ENCODE results near the gene COL27A1. TPM values are rescaled to one million over a fixed set of nuclear protein-coding genes. Genes with fewer than 3 reads are reported as not detected.
A peak's percentile ranks its signal among the peaks of the same experiment; 100 is the strongest.

The COL27A1 gene
- total RNA-seq, 1 donor from 2014 or later: 8.9 TPM

DNA sequence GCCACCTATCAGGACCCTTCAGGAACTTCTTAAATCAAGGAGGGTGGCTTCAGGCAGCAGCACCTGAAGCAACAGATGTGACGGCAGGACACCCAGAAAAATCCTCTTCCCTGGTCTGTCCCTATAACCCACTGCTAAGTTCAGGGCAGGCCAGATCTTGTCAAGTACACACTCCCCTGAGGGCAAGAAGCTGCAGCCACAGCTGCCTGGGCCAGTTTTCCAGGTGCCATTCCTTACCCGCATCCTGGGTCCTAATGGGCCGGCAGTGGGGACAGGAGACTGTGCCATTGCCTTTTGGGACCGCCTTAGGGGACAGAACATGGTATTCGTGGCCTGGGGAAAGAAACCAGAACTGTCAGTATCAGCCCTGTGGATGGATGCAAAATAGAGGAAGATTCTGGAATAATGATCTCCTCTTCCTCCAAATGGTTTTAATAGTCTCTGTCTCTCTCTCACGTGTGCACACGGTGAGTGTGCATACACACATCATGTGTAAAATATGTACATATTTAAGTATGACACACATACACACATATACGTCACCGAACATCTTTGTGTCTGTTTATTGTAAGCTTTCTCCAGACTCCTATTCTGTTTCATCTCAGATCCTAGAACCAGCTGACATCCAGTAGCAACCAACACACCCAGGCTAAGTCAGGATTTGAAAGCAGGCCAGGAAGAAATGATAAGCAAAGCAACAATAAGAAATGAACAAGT lies 188.3 kb downstream of the COL27A1 start:
- H3K4me3 ChIP-seq (ENCODE audit: low read length in 3 of 3): no peak overlapping the region
- no peaks in the 10 kb centered on the region for H3K4me1 ChIP-seq (ENCODE audit: control insufficient read depth in 3 of 3, insufficient read depth in 3 of 3, low read length in 3 of 3)
- H3K27ac ChIP-seq (ENCODE audit: low read depth, low read length): no peak overlapping the region
- H3K36me3 ChIP-seq (ENCODE audit: control insufficient read depth in 3 of 3, insufficient read depth in 3 of 3, low read length in 3 of 3): peaks cover 7 to 54% (median 13%) of the 10 kb centered on the region in 3 donors
- no peaks in the 10 kb centered on the region for H3K9me3 ChIP-seq (ENCODE audit: control insufficient read depth in 3 of 3, low read length in 3 of 3)
- no peaks in the 10 kb centered on the region for H3K27me3 ChIP-seq (ENCODE audit: control insufficient read depth in 3 of 3, insufficient read depth in 3 of 3, low read length in 3 of 3)
- H3K9ac ChIP-seq (ENCODE audit: low read depth in 1 of 3, low read length in 3 of 3): no peak overlapping the region

DNA sequence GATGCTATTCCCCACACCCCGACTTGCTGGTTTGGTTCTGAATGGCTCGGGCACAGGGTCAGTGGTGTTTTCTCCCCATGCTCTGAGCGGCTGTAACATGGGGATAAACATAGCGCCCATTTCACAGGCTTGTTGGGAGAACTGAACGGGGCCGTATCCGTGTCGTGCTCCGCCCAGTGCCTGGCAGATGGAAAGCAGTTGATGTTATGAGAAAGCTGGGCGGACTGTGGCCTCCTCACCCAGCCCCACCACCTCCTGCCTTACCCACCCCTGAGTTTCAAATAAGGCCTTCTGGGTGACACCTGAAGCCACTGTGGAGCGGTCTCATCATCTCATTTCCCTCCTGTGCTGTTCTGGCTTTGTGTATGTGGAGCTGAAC lies 188.8 kb downstream of the COL27A1 start:
- Histone ChIP-seq H3K27ac (ENCODE audit: low read depth, low read length) (no peak overlapping the region), H3K27me3 (ENCODE audit: control insufficient read depth in 3 of 3, insufficient read depth in 3 of 3, low read length in 3 of 3) (no peaks in the 10 kb centered on the region), H3K9me3 (ENCODE audit: control insufficient read depth in 3 of 3, low read length in 3 of 3) (no peaks in the 10 kb centered on the region), H3K36me3 (ENCODE audit: control insufficient read depth in 3 of 3, insufficient read depth in 3 of 3, low read length in 3 of 3) (peaks cover 7 to 54% (median 13%) of the 10 kb centered on the region in 3 donors), H3K9ac (ENCODE audit: low read depth in 1 of 3, low read length in 3 of 3) (no peak overlapping the region), H3K4me3 (ENCODE audit: low read length in 3 of 3) (no peak overlapping the region), H3K4me1 (ENCODE audit: control insufficient read depth in 3 of 3, insufficient read depth in 3 of 3, low read length in 3 of 3) (no peaks in the 10 kb centered on the region)

DNA sequence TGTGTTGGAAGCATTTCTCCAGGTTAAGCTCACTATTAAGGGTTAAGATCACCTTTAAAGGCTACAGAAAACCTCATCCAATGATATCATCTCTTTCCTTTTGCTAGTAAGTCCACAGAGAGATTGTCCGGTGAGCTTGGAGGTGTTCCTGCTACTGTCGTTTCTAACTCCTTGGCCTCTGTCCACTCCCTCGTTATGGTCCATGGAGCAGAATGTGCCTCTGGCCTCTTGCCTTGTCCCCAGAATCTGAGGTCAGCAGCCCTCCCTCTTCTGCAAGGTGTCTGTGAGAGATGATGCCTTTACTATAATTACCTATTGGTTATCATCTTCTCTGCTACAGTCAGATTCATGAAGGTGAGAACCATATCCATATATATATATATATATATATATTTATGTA lies 189.4 kb downstream of the COL27A1 start:
- Histone ChIP-seq H3K27ac (ENCODE audit: low read depth, low read length) (no peak overlapping the region), H3K4me3 (ENCODE audit: low read length in 3 of 3) (no peak overlapping the region), H3K9ac (ENCODE audit: low read depth in 1 of 3, low read length in 3 of 3) (no peak overlapping the region), H3K9me3 (ENCODE audit: control insufficient read depth in 3 of 3, low read length in 3 of 3) (no peaks in the 10 kb centered on the region), H3K27me3 (ENCODE audit: control insufficient read depth in 3 of 3, insufficient read depth in 3 of 3, low read length in 3 of 3) (no peaks in the 10 kb centered on the region), H3K4me1 (ENCODE audit: control insufficient read depth in 3 of 3, insufficient read depth in 3 of 3, low read length in 3 of 3) (peaks cover 0 to 2% (median 0%) of the 10 kb centered on the region in 3 donors), H3K36me3 (ENCODE audit: control insufficient read depth in 3 of 3, insufficient read depth in 3 of 3, low read length in 3 of 3) (peaks cover 7 to 56% (median 13%) of the 10 kb centered on the region in 3 donors)

DNA sequence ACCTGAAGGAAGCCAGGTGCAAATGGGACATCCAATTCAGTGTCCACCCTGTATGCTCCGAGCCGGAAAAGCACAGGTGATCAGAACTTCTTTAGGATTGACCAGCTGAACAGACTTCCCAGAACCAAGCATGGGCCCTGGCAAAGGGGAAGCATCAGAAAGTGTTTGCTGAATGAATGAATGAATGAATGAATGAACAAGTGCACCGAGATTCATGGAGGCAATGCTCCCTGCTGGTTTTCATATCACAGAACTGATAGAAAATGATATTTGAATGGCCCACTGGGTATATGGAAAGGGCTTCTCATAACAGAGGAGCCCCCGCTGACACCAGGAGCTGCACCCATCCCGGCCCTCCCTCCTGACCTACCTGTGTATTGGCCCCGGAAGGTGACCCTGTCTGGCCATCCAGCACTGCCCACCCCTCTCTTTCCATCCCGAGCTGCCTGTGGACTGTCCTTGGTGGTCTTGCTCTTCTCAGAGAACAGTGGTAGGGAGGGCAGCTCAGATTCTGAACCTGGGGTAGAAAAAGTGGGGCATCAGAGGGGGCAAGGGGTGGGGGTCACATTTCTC lies 190.2 kb downstream of the COL27A1 start:
- no peaks in the 10 kb centered on the region for H3K27me3 ChIP-seq (ENCODE audit: control insufficient read depth in 3 of 3, insufficient read depth in 3 of 3, low read length in 3 of 3)
- no peak overlapping the region for H3K9ac ChIP-seq (ENCODE audit: low read depth in 1 of 3, low read length in 3 of 3)
- peaks cover 10 to 57% (median 13%) of the 10 kb centered on the region in 3 donors for H3K36me3 ChIP-seq (ENCODE audit: control insufficient read depth in 3 of 3, insufficient read depth in 3 of 3, low read length in 3 of 3)
- H3K9me3 ChIP-seq (ENCODE audit: control insufficient read depth in 3 of 3, low read length in 3 of 3): no peaks in the 10 kb centered on the region
- H3K27ac ChIP-seq (ENCODE audit: low read depth, low read length): no peak overlapping the region
- no peak overlapping the region for H3K4me3 ChIP-seq (ENCODE audit: low read length in 3 of 3)
- H3K4me1 ChIP-seq (ENCODE audit: control insufficient read depth in 3 of 3, insufficient read depth in 3 of 3, low read length in 3 of 3): peaks cover 0 to 2% (median 0%) of the 10 kb centered on the region in 3 donors

DNA sequence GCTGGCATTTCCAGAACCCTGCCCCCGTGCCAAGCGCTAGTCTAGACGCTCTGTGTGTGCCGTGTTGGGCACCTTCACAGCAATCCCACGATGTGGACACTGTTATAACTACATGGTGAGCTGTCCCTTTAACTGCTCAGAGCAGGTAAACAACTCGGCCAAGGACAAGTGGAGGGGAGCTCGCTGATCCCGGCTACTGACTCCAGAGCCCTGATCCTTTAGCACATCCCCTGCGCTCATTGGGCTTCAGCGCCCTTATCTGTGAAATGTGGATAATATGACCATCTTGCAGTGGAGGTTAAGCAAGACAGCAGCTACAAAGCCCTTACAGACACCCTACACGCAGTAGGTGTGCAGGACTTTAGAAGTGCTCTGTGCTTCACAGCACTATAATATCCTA lies 190.8 kb downstream of the COL27A1 start:
- peaks cover 13 to 55% (median 15%) of the 10 kb centered on the region in 3 donors for H3K36me3 ChIP-seq (ENCODE audit: control insufficient read depth in 3 of 3, insufficient read depth in 3 of 3, low read length in 3 of 3)
- H3K27ac ChIP-seq (ENCODE audit: low read depth, low read length): no peak overlapping the region
- peaks cover 0 to 2% (median 0%) of the 10 kb centered on the region in 3 donors for H3K4me1 ChIP-seq (ENCODE audit: control insufficient read depth in 3 of 3, insufficient read depth in 3 of 3, low read length in 3 of 3)
- H3K4me3 ChIP-seq (ENCODE audit: low read length in 3 of 3): no peak overlapping the region
- no peaks in the 10 kb centered on the region for H3K9me3 ChIP-seq (ENCODE audit: control insufficient read depth in 3 of 3, low read length in 3 of 3)
- no peaks in the 10 kb centered on the region for H3K27me3 ChIP-seq (ENCODE audit: control insufficient read depth in 3 of 3, insufficient read depth in 3 of 3, low read length in 3 of 3)
- no peak overlapping the region for H3K9ac ChIP-seq (ENCODE audit: low read depth in 1 of 3, low read length in 3 of 3)

DNA sequence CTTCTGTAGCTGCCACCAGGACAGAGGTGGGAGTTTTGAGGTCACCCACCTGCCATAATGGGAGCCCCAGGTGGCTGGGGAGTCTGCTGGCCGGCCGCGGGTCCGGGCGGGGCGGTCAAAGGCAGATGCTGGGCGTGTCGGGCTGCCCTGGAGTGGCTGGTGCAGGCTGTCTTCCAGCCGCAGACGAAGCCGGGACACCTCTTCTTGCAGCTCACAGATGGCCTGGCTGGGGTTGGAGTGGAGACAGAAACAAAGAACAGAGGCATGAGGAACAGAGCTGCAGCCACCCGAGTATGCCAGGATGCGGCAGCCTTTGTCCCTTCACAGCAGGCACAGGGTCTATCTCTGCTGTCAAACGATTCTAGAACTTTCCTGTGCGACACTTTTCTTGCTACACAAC lies 192.3 kb downstream of the COL27A1 start:
- H3K27ac ChIP-seq (ENCODE audit: low read depth, low read length): no peak overlapping the region
- no peak overlapping the region for H3K4me3 ChIP-seq (ENCODE audit: low read length in 3 of 3)
- H3K27me3 ChIP-seq (ENCODE audit: control insufficient read depth in 3 of 3, insufficient read depth in 3 of 3, low read length in 3 of 3): no peaks in the 10 kb centered on the region
- H3K9me3 ChIP-seq (ENCODE audit: control insufficient read depth in 3 of 3, low read length in 3 of 3): no peaks in the 10 kb centered on the region
- H3K4me1 ChIP-seq (ENCODE audit: control insufficient read depth in 3 of 3, insufficient read depth in 3 of 3, low read length in 3 of 3): peaks cover 0 to 2% (median 0%) of the 10 kb centered on the region in 3 donors
- H3K9ac ChIP-seq (ENCODE audit: low read depth in 1 of 3, low read length in 3 of 3): no peak overlapping the region
- H3K36me3 ChIP-seq (ENCODE audit: control insufficient read depth in 3 of 3, insufficient read depth in 3 of 3, low read length in 3 of 3): peaks cover 12 to 50% (median 13%) of the 10 kb centered on the region in 3 donors

DNA sequence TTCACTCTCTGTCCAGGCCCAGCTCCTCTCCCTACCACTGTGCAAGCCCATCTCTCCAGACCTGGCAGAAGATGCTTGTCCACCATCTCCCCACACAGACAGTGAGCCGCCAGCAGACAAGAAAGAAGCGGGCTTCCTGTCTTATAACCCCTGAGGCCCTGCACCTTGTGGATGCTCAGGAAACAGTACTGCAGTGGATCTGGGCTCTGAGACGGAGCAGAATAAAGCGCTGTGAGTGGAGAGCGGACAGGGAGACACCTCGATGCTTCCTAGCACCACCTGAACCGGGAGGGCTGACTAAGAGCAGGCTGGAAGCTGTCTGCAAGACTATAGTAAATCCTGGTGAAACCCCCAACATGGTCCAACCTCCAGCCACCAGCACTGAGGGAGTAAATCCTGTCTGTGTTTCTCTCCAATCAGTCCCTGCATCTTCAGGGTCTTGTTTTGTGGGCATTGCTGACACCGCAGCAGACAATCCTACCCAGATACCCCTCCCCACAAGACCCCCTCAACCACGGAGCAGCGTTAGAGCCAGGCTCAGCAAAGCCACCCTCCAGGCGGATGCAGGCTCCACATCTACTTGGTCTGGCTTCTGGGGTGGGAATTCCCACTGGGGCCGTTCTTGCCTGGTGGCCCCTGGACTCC lies 193.0 kb downstream of the COL27A1 start:
- no peaks in the 10 kb centered on the region for H3K9me3 ChIP-seq (ENCODE audit: control insufficient read depth in 3 of 3, low read length in 3 of 3)
- no peak overlapping the region for H3K4me3 ChIP-seq (ENCODE audit: low read length in 3 of 3)
- H3K27me3 ChIP-seq (ENCODE audit: control insufficient read depth in 3 of 3, insufficient read depth in 3 of 3, low read length in 3 of 3): no peaks in the 10 kb centered on the region
- H3K27ac ChIP-seq (ENCODE audit: low read depth, low read length): no peak overlapping the region
- H3K4me1 ChIP-seq (ENCODE audit: control insufficient read depth in 3 of 3, insufficient read depth in 3 of 3, low read length in 3 of 3): peaks cover 0 to 2% (median 0%) of the 10 kb centered on the region in 3 donors
- H3K36me3 ChIP-seq (ENCODE audit: control insufficient read depth in 3 of 3, insufficient read depth in 3 of 3, low read length in 3 of 3): peaks cover 12 to 46% (median 13%) of the 10 kb centered on the region in 3 donors
- peak overlapping the region in 1 of 3 donors; percentile 16 for H3K9ac ChIP-seq (ENCODE audit: low read depth in 1 of 3, low read length in 3 of 3)

DNA sequence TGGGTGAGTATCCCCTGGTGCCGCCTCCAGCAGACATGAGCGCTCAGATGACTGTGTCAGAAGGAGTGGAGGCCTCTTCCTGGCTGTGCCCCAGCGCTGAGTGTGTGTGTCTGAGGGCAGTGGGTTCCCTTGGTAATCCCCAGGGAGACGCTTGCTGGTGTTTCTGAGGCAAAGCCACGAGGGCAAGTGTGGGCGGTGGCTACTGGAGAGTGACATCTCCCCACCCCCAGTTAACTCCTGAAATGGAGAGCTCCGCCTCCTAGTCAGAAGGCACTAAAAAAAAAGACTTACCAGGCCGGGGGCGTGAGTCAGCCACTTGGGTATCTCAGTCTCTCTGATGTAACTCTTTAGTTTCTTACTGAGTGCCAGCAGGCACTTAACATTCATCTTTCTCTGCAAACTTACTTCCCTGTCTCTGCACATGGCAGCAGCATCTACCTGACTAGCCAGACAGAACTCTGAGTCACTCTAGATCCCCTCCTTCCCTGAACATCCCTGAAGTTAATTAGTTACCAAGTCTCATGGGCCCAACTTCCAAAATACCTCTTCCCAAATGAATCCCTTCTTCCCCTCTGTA lies 193.7 kb downstream of the COL27A1 start:
- Histone ChIP-seq H3K9me3 (ENCODE audit: control insufficient read depth in 3 of 3, low read length in 3 of 3) (no peaks in the 10 kb centered on the region), H3K36me3 (ENCODE audit: control insufficient read depth in 3 of 3, insufficient read depth in 3 of 3, low read length in 3 of 3) (peaks cover 12 to 43% (median 13%) of the 10 kb centered on the region in 3 donors), H3K4me3 (ENCODE audit: low read length in 3 of 3) (no peak overlapping the region), H3K27me3 (ENCODE audit: control insufficient read depth in 3 of 3, insufficient read depth in 3 of 3, low read length in 3 of 3) (no peaks in the 10 kb centered on the region), H3K9ac (ENCODE audit: low read depth in 1 of 3, low read length in 3 of 3) (no peak overlapping the region), H3K27ac (ENCODE audit: low read depth, low read length) (no peak overlapping the region), H3K4me1 (ENCODE audit: control insufficient read depth in 3 of 3, insufficient read depth in 3 of 3, low read length in 3 of 3) (peaks cover 0 to 2% (median 0%) of the 10 kb centered on the region in 3 donors)

DNA sequence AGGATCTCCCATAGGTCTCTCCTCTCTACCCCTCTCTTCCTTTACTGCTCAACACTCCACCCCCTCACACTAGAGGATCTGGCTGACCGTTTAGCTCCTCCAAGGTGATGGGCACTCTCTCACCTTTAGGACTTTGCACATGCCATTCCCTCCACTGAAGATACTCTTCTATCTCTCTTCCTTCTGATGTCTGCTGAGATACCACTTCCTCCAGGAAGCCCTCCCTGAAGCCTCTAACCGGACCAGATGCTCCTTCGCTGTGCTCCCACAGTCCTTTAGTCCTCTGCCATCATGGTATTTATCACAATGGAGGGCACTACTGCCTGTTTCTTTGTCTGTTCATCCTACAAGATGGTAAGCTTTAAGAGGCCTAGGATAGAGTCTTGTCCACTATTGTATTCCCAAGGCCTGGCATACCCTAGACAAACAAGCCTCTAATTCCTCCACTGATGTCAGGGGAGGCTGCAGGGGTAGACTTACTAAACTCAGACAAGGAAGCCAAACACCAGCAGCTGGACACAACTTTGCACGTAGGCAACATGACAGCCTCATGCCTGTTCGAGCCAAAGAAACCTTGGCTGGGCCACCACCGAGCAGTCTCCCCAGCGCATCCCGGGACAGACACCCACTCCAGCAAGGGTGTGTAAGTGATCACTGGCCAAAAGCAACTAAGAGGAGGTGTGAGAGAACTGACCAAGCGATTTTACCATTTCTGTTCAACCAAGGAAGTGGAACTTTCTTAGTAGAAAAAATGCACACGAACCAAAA lies 194.6 kb downstream of the COL27A1 start:
- Histone ChIP-seq H3K4me1 (ENCODE audit: control insufficient read depth in 3 of 3, insufficient read depth in 3 of 3, low read length in 3 of 3) (peaks cover 0 to 2% (median 0%) of the 10 kb centered on the region in 3 donors), H3K36me3 (ENCODE audit: control insufficient read depth in 3 of 3, insufficient read depth in 3 of 3, low read length in 3 of 3) (peaks cover 12 to 34% (median 13%) of the 10 kb centered on the region in 3 donors), H3K4me3 (ENCODE audit: low read length in 3 of 3) (no peak overlapping the region), H3K9ac (ENCODE audit: low read depth in 1 of 3, low read length in 3 of 3) (no peak overlapping the region), H3K27me3 (ENCODE audit: control insufficient read depth in 3 of 3, insufficient read depth in 3 of 3, low read length in 3 of 3) (no peaks in the 10 kb centered on the region), H3K27ac (ENCODE audit: low read depth, low read length) (no peak overlapping the region), H3K9me3 (ENCODE audit: control insufficient read depth in 3 of 3, low read length in 3 of 3) (no peaks in the 10 kb centered on the region)

Data from skeletal muscle tissue (tissue), 4 donors.